IMR-90 (cell line): ENCODE results near the gene MICAL3. TPM values are rescaled to one million over a fixed set of nuclear protein-coding genes. Genes with fewer than 3 reads are reported as not detected.

ENCODE experiments used
- ATAC-seq: fragments of 200-7000 bp; cut with Tn5 transposase; 2 replicates; pipeline ENCODE4 v1.9.1; 2020; ENCODE audit warnings: low read depth, mild to moderate bottlenecking, moderate library complexity
- BruUV-seq: library from RNA; stranded (reverse); fragments of 400-500 nt; replicated peaks from 2 replicates; lab custom pipeline; 2021; lab: Mats Ljungman, UMichigan
- CTCF ChIA-PET: fragments of 300-600 bp; formaldehyde crosslinking; extraction: SDS; loops from one replicate; lab custom pipeline; 2021; ENCODE audit warnings: antibody characterized with exemption; lab: Yijun Ruan, JAX
- POLR2A ChIA-PET: fragments of 300-600 bp; sonication (Branson Sonifier 250); formaldehyde crosslinking; loops from one replicate; lab custom pipeline; 2022; ENCODE audit warnings: antibody characterized with exemption; ENCODE audit not compliant: unreplicated experiment; lab: Charles Lee
- DNase-seq: peaks from one replicate; pipeline ENCODE4 v3.0.0; 2013
- H2AFZ ChIP-seq: replicated peaks from 2 replicates; pipeline ENCODE3; 2013; ENCODE audit warnings: low read length, mild to moderate bottlenecking; ENCODE audit not compliant: poor library complexity
- H2AK5ac ChIP-seq: 2 replicates; pipeline ENCODE4 v1.6.1; 2013; ENCODE audit warnings: low read depth, low read length, inconsistent platforms
- H2AK9ac ChIP-seq: replicated peaks from 2 replicates; pipeline ENCODE3; 2013; ENCODE audit warnings: mild to moderate bottlenecking, low read depth, low read length, moderate library complexity; ENCODE audit not compliant: poor library complexity
- H2BK120ac ChIP-seq: 2 replicates; pipeline ENCODE4 v1.6.1; 2013; ENCODE audit warnings: low read depth, low read length, inconsistent platforms
- H2BK15ac ChIP-seq: 3 replicates; pipeline ENCODE4 v1.6.1; 2013; ENCODE audit warnings: low read depth, low read length, inconsistent platforms
- H2BK20ac ChIP-seq: 2 replicates; pipeline ENCODE4 v1.6.1; 2013; ENCODE audit warnings: low read depth, mild to moderate bottlenecking, inconsistent platforms, low read length, moderate library complexity
- H2BK5ac ChIP-seq: 2 replicates; pipeline ENCODE4 v1.6.1; 2013; ENCODE audit warnings: mild to moderate bottlenecking, low read depth, low read length, inconsistent platforms; ENCODE audit not compliant: poor library complexity, severe bottlenecking
- H3K14ac ChIP-seq: replicated peaks from 2 replicates; pipeline ENCODE4 v1.6.1; 2013; ENCODE audit warnings: low read depth, low read length, inconsistent platforms
- H3K18ac ChIP-seq: 2 replicates; pipeline ENCODE4 v1.6.1; 2013; ENCODE audit warnings: low read depth, low read length, control low read depth
- H3K23ac ChIP-seq: 2 replicates; pipeline ENCODE4 v1.6.1; 2013; ENCODE audit warnings: low read depth, low read length, inconsistent platforms
- H3K27ac ChIP-seq: 2 replicates; pipeline ENCODE4 v1.5.1; 2013; ENCODE audit warnings: mild to moderate bottlenecking, control low read depth, low read length; ENCODE audit not compliant: insufficient read depth
- H3K27me3 ChIP-seq: 2 replicates; pipeline ENCODE4 v1.6.1; 2013; ENCODE audit warnings: low read length; ENCODE audit not compliant: control insufficient read depth, insufficient read depth
- H3K36me3 ChIP-seq: 2 replicates; pipeline ENCODE4 v1.6.1; 2013; ENCODE audit warnings: low read length, mixed read lengths; ENCODE audit not compliant: control insufficient read depth, insufficient read depth
- H3K4ac ChIP-seq: 2 replicates; pipeline ENCODE4 v1.6.1; 2013; ENCODE audit warnings: low read depth, low read length, inconsistent platforms
- H3K4me1 ChIP-seq: 2 replicates; pipeline ENCODE4 v1.6.1; 2013; ENCODE audit warnings: low read length, mixed read lengths; ENCODE audit not compliant: control insufficient read depth, insufficient read depth
- H3K4me2 ChIP-seq: 2 replicates; pipeline ENCODE4 v1.6.1; 2013; ENCODE audit warnings: low read depth, mild to moderate bottlenecking, control low read depth, low read length, moderate library complexity
- H3K4me3 ChIP-seq: 2 replicates; pipeline ENCODE4 v1.5.1; 2013; ENCODE audit warnings: low read depth, mild to moderate bottlenecking, control low read depth, low read length, moderate library complexity; ENCODE audit not compliant: insufficient read depth
- H3K56ac ChIP-seq: 2 replicates; pipeline ENCODE4 v1.6.1; 2013; ENCODE audit warnings: low read length, inconsistent platforms; ENCODE audit not compliant: insufficient read depth; ENCODE audit errors: extremely low read depth
- H3K79me1 ChIP-seq, 2 experiments: 2 replicates each; pipeline ENCODE4 v1.6.1; 2013; ENCODE audit warnings: low read length in 2 of 2, inconsistent platforms in 1 of 2, low read depth in 1 of 2
- H3K9ac ChIP-seq: 2 replicates; pipeline ENCODE4 v1.6.1; 2013; ENCODE audit warnings: low read depth, low read length, control low read depth
- H3K9me1 ChIP-seq: 2 replicates; pipeline ENCODE4 v1.6.1; 2013; ENCODE audit warnings: low read length, inconsistent platforms; ENCODE audit not compliant: insufficient read depth
- H3K9me3 ChIP-seq: 2 replicates; pipeline ENCODE4 v1.6.1; 2013; ENCODE audit warnings: low read length; ENCODE audit not compliant: control insufficient read depth, insufficient read depth
- H4K20me1 ChIP-seq: 2 replicates; pipeline ENCODE4 v1.6.1; 2013; ENCODE audit warnings: low read length, inconsistent platforms; ENCODE audit not compliant: insufficient read depth
- H4K5ac ChIP-seq: 2 replicates; pipeline ENCODE4 v1.6.1; 2013; ENCODE audit warnings: mild to moderate bottlenecking, low read depth, low read length, control low read depth
- H4K8ac ChIP-seq, 2 experiments: 2 replicates each; pipeline ENCODE4 v1.6.1; 2013; ENCODE audit warnings: low read depth in 2 of 2, low read length in 2 of 2, control low read depth in 1 of 2, inconsistent platforms in 1 of 2
- H4K91ac ChIP-seq: 2 replicates; pipeline ENCODE4 v1.6.1; 2013; ENCODE audit warnings: low read depth, low read length, inconsistent platforms; ENCODE audit not compliant: insufficient read depth
- CEBPB ChIP-seq: IDR thresholded peaks from 2 replicates; pipeline ENCODE4 v1.6.1; 2012; ENCODE audit warnings: low read depth, low read length, improper control_type of control experiment
- CHD1 ChIP-seq: IDR thresholded peaks from 2 replicates; pipeline ENCODE4 v1.6.1; 2012; ENCODE audit warnings: low read depth, low read length, improper control_type of control experiment
- MAFK ChIP-seq: IDR thresholded peaks from 2 replicates; pipeline ENCODE4 v1.6.1; 2012; ENCODE audit warnings: low read depth, low read length, improper control_type of control experiment
- NFE2L2 ChIP-seq: fragments of 150-350 bp; IDR thresholded peaks from 2 replicates; pipeline ENCODE4 v1.6.1; 2016; ENCODE audit warnings: low read depth, mild to moderate bottlenecking, low read length
- POLR2A ChIP-seq: IDR thresholded peaks from 2 replicates; pipeline ENCODE4 v1.6.1; 2012; ENCODE audit warnings: mild to moderate bottlenecking, low read depth, low read length
- RCOR1 ChIP-seq: IDR thresholded peaks from 2 replicates; pipeline ENCODE4 v1.6.1; 2012; ENCODE audit warnings: mild to moderate bottlenecking, low read length, improper control_type of control experiment; ENCODE audit not compliant: insufficient replicate concordance
- RFX5 ChIP-seq: IDR thresholded peaks from 2 replicates; pipeline ENCODE4 v1.8.0; 2012; ENCODE audit warnings: low read depth, mild to moderate bottlenecking, low read length, moderate library complexity
- SMC3 ChIP-seq: fragments of 150-350 bp; IDR thresholded peaks from 2 replicates; pipeline ENCODE4 v1.6.1; 2016; ENCODE audit warnings: low read depth, mild to moderate bottlenecking, antibody characterized with exemption, low read length, moderate library complexity
- WGBS, 2 experiments: methylation state at CpG; one replicate each; pipeline versions ENCODE4 v1.1.5 to v1.1.7; 2013; ENCODE audit warnings: missing lambda C conversion rate in 2 of 2; ENCODE audit not compliant: insufficient read length in 1 of 2; ENCODE audit errors: extremely low coverage in 2 of 2; 5-methylcytosine and 5-hydroxymethylcytosine counted together
- dilution Hi-C: fragments of 300-500 bp; cut with HindIII; formaldehyde crosslinking; loops from one replicate; pipeline ENCODE4 v1.14.3; 2018; ENCODE audit warnings: low sequenced_read_pairs; ENCODE audit not compliant: unreplicated experiment
- in situ Hi-C: fragments of 300-500 bp; cut with MboI; formaldehyde crosslinking; loops from 3 replicates; pipeline ENCODE4 v1.14.3; 2019; ENCODE audit warnings: low sequenced_read_pairs, inconsistent platforms, mixed read lengths
- intact Hi-C: fragments of 100-400 bp; cut with micrococcal nuclease; formaldehyde crosslinking; loops from 2 replicates; pipeline ENCODE4 v1.10.0; 2022
- polyA plus RNA-seq, 3 experiments: library from polyadenylated mRNA; depleted of rRNA; stranded (reverse); fragments of >200 nt; gene quantifications; 2 replicates each; pipeline ENCODE4 v1.2.3, GENCODE V29; 2012; ENCODE audit warnings: low replicate concordance in 1 of 3
- total RNA-seq: library from RNA; depleted of rRNA; stranded (reverse); fragments of >200 nt; gene quantifications from 2 replicates; pipeline ENCODE4 v1.2.3, GENCODE V29; 2012
- TF ChIP-seq, protein P1 (sequence below): fragments of 150-350 bp; IDR thresholded peaks from 2 replicates; pipeline ENCODE4 v1.6.1; 2017; ENCODE audit warnings: mild to moderate bottlenecking, antibody characterized with exemption, low read length, low read depth
- TF ChIP-seq, protein P2 (sequence below): conservative IDR thresholded peaks from 2 replicates; pipeline ENCODE4 v1.5.1; 2012; ENCODE audit warnings: mild to moderate bottlenecking, low read depth, low read length, improper control_type of control experiment
- TF ChIP-seq, protein P3 (sequence below): fragments of 150-350 bp; IDR thresholded peaks from 2 replicates; pipeline ENCODE4 v1.6.1; 2016; ENCODE audit warnings: low read depth, mild to moderate bottlenecking, low read length, moderate library complexity, borderline replicate concordance

MICAL3 gene
- total and polyA plus RNA-seq, 2 of the 4 experiments (the other 2 are of a cell fraction), result 17.6 to 26.8 TPM

DNA sequence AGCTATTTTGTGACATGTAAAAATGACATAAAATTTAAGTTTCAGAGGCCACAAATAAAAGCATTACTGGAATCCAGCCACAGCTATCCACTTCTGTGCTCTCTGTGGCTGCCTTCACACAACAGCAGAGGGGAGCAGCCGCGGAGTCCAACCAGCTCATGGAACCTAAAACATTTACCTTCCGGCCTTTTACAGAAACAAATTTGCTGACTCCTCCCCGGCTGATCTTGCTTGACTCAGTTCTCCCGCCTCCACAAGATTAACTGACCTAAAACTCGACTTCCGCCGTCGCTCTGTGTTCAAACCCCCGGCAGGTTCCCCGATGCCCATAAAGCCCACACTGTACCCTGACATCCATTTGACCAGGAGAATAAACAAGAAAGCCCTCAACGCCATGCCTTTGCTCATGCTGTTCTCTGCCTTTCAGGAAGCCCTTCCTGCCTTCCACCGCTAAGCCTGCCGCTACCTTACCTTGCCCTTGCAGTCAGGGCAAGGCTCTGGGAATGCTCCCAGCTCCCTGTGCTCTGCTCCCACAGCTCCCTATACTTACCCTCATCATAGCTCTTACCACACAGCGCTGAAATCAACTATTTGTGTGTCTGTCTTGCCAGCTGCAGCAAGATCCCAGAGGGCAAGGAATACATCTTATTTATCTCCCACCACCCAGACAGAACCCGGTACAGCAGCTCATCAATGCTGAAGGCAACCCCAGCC is 35.4 kb downstream of the MICAL3 start (continued):
- TF ChIP-seq, protein P1, sequence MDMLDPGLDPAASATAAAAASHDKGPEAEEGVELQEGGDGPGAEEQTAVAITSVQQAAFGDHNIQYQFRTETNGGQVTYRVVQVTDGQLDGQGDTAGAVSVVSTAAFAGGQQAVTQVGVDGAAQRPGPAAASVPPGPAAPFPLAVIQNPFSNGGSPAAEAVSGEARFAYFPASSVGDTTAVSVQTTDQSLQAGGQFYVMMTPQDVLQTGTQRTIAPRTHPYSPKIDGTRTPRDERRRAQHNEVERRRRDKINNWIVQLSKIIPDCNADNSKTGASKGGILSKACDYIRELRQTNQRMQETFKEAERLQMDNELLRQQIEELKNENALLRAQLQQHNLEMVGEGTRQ, result no peak
- TF ChIP-seq CHD1, result no peak

DNA sequence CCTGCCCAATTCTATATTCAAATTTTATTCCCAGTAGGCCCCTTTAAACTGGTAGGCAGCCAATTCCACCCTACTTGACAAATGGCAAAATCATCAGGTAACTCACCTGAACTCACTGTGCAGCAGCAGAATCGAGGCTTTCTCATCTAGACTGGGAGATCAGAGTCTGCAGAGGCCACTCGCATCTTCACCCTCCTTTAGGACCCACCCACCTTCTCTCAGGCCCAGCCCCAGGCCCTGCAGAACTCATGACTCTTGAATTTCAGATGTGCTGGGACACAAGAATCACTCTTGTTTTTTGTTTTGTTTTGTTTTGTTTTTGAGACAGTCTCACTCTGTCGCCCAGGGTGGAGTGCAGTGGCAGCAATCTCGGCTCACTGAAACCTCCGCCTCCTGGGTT is 38.8 kb downstream of the MICAL3 start:
- Histone ChIP-seq H3K9me3 (no peaks in the 10 kb centered on the region), H3K79me1 (peaks cover 41 to 87% of the 10 kb centered on the region in 2 experiments), H3K14ac (no peak overlapping the region), H3K56ac (no peak overlapping the region), H4K91ac (no peak overlapping the region; the same call in 1 of the 2 replicates), H2AK9ac (no peak overlapping the region), H2BK120ac (peak overlapping the region; percentile 28; the same call in 1 of the 2 replicates), H2AFZ (no peak overlapping the region), H3K4me1 (peaks cover 22% of the 10 kb centered on the region), H2BK5ac (no peak overlapping the region), H3K27ac (no peak overlapping the region), H3K36me3 (no peaks in the 10 kb centered on the region), H3K18ac (no peak overlapping the region), H2BK15ac (peak overlapping the region; percentile 14; the same call in 1 of the 3 replicates), H3K9me1 (peaks cover 43% of the 10 kb centered on the region), H4K8ac (no peak overlapping the region), H3K23ac (no peak overlapping the region), H3K9ac (no peak overlapping the region), H3K4me3 (no peak overlapping the region), H4K20me1 (peaks cover 21% of the 10 kb centered on the region), H2BK20ac (no peak overlapping the region), H3K4me2 (no peak overlapping the region), H2AK5ac (peak overlapping the region; percentile 17; the same call in 1 of the 2 replicates), H4K5ac (no peak overlapping the region; the same call in 1 of the 2 replicates), H3K27me3 (no peaks in the 10 kb centered on the region), H3K4ac (peak overlapping the region; percentile 4; the same call in 1 of the 2 replicates)
- ChIA-PET CTCF (no interaction called here), POLR2A (no interaction called here)
- BruUV-seq, result no TSS peak
- dilution Hi-C loops, result no loop called here
- no peak for ATAC-seq
- in situ Hi-C loops, result no loop called here
- no peak for DNase-seq
- intact Hi-C loops, result no loop called here
- WGBS, 2 experiments, result no CpG with 5 or more reads among the region's 5 CpGs
- TF ChIP-seq POLR2A (no peak), RFX5 (no peak), CEBPB (no peak), RCOR1 (no peak), CHD1 (no peak), NFE2L2 (no peak), MAFK (no peak), SMC3 (no peak)
- TF ChIP-seq, protein P2, sequence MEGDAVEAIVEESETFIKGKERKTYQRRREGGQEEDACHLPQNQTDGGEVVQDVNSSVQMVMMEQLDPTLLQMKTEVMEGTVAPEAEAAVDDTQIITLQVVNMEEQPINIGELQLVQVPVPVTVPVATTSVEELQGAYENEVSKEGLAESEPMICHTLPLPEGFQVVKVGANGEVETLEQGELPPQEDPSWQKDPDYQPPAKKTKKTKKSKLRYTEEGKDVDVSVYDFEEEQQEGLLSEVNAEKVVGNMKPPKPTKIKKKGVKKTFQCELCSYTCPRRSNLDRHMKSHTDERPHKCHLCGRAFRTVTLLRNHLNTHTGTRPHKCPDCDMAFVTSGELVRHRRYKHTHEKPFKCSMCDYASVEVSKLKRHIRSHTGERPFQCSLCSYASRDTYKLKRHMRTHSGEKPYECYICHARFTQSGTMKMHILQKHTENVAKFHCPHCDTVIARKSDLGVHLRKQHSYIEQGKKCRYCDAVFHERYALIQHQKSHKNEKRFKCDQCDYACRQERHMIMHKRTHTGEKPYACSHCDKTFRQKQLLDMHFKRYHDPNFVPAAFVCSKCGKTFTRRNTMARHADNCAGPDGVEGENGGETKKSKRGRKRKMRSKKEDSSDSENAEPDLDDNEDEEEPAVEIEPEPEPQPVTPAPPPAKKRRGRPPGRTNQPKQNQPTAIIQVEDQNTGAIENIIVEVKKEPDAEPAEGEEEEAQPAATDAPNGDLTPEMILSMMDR, result no peak
- TF ChIP-seq, protein P3, sequence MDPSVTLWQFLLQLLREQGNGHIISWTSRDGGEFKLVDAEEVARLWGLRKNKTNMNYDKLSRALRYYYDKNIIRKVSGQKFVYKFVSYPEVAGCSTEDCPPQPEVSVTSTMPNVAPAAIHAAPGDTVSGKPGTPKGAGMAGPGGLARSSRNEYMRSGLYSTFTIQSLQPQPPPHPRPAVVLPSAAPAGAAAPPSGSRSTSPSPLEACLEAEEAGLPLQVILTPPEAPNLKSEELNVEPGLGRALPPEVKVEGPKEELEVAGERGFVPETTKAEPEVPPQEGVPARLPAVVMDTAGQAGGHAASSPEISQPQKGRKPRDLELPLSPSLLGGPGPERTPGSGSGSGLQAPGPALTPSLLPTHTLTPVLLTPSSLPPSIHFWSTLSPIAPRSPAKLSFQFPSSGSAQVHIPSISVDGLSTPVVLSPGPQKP, result no peak
- TF ChIP-seq, protein P1, result no peak
